ENCODE measurements around the gene COX8C.

COX8C gene

DNA sequence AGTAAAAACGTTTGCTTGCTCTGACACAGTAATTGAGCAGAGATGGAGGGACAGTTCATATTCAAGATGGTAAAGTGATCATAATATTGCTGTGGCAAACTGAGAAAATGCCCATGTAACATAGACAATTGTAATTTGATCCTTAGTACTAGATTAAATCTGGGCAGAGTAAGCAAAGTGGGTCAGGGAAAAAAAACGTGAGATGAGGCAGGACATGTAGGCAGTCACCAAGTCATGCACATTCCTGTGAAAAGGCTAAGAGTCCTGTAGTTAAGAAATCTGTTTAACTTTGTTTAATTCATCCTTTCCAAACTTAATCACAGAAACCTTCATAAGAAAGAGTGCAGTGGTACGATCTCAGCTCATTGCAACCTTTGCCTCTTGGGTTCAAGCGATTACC is 30.3 kb upstream of the COX8C start:
- peak; percentile 29 for DNase-seq (ENCODE audit: low read depth)
- no peak for TF ChIP-seq CTCF (conservative IDR thresholded peaks at IDR 0.05; ENCODE audit: low read length)
- H3K4me3 ChIP-seq (ENCODE audit: low read length) = no peak overlapping the region

- H3K4me3 ChIP-seq (ENCODE audit: low read length) = no peak overlapping the region
- no peak for TF ChIP-seq CTCF (conservative IDR thresholded peaks at IDR 0.05; ENCODE audit: low read length)
- DNase-seq (ENCODE audit: low read depth) = no peak
Measured at GRCh38 chr14:93317210-93317874, 29.6 kb upstream of the COX8C start.

GRCh38 chr14:93317875-93318807 is 28.8 kb upstream of the COX8C start:
- no peak overlapping the region for H3K4me3 ChIP-seq (ENCODE audit: low read length)
- no peak for TF ChIP-seq CTCF (conservative IDR thresholded peaks at IDR 0.05; ENCODE audit: low read length)
- peak; percentile 11 for DNase-seq (ENCODE audit: low read depth)

GRCh38 chr14:93318927-93319326 is 28.1 kb upstream of the COX8C start:
- TF ChIP-seq CTCF (conservative IDR thresholded peaks at IDR 0.05; ENCODE audit: low read length) = no peak
- H3K4me3 ChIP-seq (ENCODE audit: low read length) = no peak overlapping the region
- DNase-seq (ENCODE audit: low read depth) = peak; percentile 23

GRCh38 chr14:93319494-93319893 is 27.5 kb upstream of the COX8C start:
- DNase-seq (ENCODE audit: low read depth) = no peak
- no peak for TF ChIP-seq CTCF (conservative IDR thresholded peaks at IDR 0.05; ENCODE audit: low read length)
- H3K4me3 ChIP-seq (ENCODE audit: low read length) = no peak overlapping the region

DNA sequence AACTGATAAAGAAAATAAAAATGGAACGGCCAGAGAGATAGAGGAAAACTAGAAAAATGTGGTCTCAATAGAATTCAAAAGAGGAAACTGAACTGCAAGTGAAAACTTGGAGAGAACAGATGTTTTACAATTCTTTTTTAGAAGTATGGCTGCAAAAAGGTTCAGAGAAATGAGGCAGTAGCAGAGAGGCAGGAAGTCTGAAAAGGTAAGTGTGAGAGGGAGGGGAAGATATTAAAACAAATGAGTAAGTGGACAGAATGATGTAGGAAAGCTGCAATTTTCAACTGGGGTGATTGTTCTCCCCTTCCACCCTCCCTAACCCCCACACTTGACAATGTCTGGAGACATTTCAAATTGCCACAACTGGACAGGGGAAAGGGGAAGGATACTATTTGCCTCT is 27.0 kb upstream of the COX8C start:
- H3K4me3 ChIP-seq (ENCODE audit: low read length) = no peak overlapping the region
- no peak for DNase-seq (ENCODE audit: low read depth)
- TF ChIP-seq CTCF (conservative IDR thresholded peaks at IDR 0.05; ENCODE audit: low read length) = no peak

DNA sequence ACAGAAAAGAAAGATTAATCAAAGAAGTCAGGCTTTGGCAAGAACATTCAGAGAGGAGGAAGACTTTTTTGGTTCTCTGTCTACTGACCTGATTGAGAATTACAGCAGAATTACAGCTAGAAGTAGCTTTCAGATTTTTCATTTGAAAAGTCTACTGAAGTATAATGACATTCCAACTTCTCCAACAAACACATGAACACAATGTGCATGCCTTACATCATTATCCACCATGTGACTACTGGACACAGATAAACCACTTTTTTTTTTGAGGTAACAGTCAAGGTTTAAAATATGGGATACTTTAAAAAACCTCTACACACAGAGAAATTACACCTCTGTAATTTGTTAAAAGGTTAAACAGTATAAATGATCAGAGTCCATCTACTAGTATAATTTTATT is 26.5 kb upstream of the COX8C start:
- no peak for TF ChIP-seq CTCF (conservative IDR thresholded peaks at IDR 0.05; ENCODE audit: low read length)
- DNase-seq (ENCODE audit: low read depth) = peak; percentile 9
- H3K4me3 ChIP-seq (ENCODE audit: low read length) = no peak overlapping the region
